Measurements from ENCODE around the gene PNMA6E.

GRCh38 chrX:153417637-153418036, 16.5 kb upstream of the PNMA6E start:
- TF ChIP-seq TAF1 (IDR thresholded peaks at IDR 0.05; ENCODE audit: low read depth, low read length), result no peak
- no peak for TF ChIP-seq POLR2A (IDR thresholded peaks at IDR 0.05; ENCODE audit: low read depth, low read length)
- no peak for TF ChIP-seq POLR2AphosphoS5 (IDR thresholded peaks at IDR 0.05; ENCODE audit: low read depth, low read length)

Data from GM12891 (cell line).